CD4-positive, alpha-beta T cell treated with Interleukin-6 at 100 ng/mL for 8 hours (primary cell): ENCODE data around the gene COL11A2.

Source experiments
- DNase-seq: peaks from one replicate; pipeline ENCODE4 v3.0.0-alpha.2; 2020; ENCODE audit warnings: mixed read lengths, low spot score

Gene COL11A2

GRCh38 chr6:33192671-33193602 is 670 bp upstream of the COL11A2 start:
- no peak for DNase-seq

GRCh38 chr6:33191383-33192104 is 723 bp downstream of the COL11A2 start:
- no peak for DNase-seq

- DNase-seq: no peak
Measured at GRCh38 chr6:33190504-33191107, 1.7 kb downstream of the COL11A2 start.

- DNase-seq: no peak
Measured at GRCh38 chr6:33189625-33190448, 2.4 kb downstream of the COL11A2 start.

- DNase-seq: no peak
Measured at GRCh38 chr6:33189164-33189563, 3.1 kb downstream of the COL11A2 start.

- DNase-seq: no peak
Measured at GRCh38 chr6:33187809-33188208, 4.5 kb downstream of the COL11A2 start.

GRCh38 chr6:33185654-33186187 is 6.5 kb downstream of the COL11A2 start:
- DNase-seq: no peak

GRCh38 chr6:33185190-33185589 is 7.1 kb downstream of the COL11A2 start:
- DNase-seq: no peak

GRCh38 chr6:33183071-33183683 is 9.1 kb downstream of the COL11A2 start:
- no peak for DNase-seq

GRCh38 chr6:33181141-33181540 is 11.1 kb downstream of the COL11A2 start:
- DNase-seq: no peak

GRCh38 chr6:33178755-33179475 is 13.4 kb downstream of the COL11A2 start:
- DNase-seq: no peak

GRCh38 chr6:33177552-33178446 is 14.5 kb downstream of the COL11A2 start:
- no peak for DNase-seq

- no peak for DNase-seq
Measured at GRCh38 chr6:33176906-33177305, 15.4 kb downstream of the COL11A2 start.

GRCh38 chr6:33175436-33176069 is 16.7 kb downstream of the COL11A2 start:
- no peak for DNase-seq

GRCh38 chr6:33174784-33175183 is 17.5 kb downstream of the COL11A2 start:
- no peak for DNase-seq

- no peak for DNase-seq
Measured at GRCh38 chr6:33173535-33174180, 18.6 kb downstream of the COL11A2 start.

- no peak for DNase-seq
Measured at GRCh38 chr6:33172688-33173534, 19.4 kb downstream of the COL11A2 start.
